Stomach (tissue), 9 donors: ENCODE data around the gene RIN3. TPM values are rescaled to one million over a fixed set of nuclear protein-coding genes. Genes with fewer than 3 reads are reported as not detected.

ENCODE experiments used
- DNase-seq, 2 donors: peaks; one replicate each; pipeline versions ENCODE4 v3.0.0 to v3.0.0-alpha.2; 2013 to 2019
- H3K27ac ChIP-seq, 5 donors: fragments of 200-600 bp in 4 of 5; sonication (generic) in 4 of 5; one replicate each; pipeline ENCODE4 v1.5.1; 2013 to 2019; ENCODE audit warnings: mild to moderate bottlenecking in 1 of 5, moderate library complexity in 1 of 5
- H3K27me3 ChIP-seq, 3 donors: fragments of 200-600 bp; sonication (generic); one replicate each; pipeline ENCODE4 v1.5.1; 2017 to 2019; ENCODE audit warnings: mixed run types in 1 of 3
- H3K36me3 ChIP-seq, 4 donors: fragments of 200-600 bp; sonication (generic); 1 replicate in 3 of 4; 2 replicates in 1 of 4; pipeline ENCODE4 v1.5.1; 2016 to 2019
- H3K4me1 ChIP-seq, 4 donors: fragments of 200-600 bp; sonication (generic); one replicate each; pipeline ENCODE4 v1.5.1; 2016 to 2019
- H3K4me3 ChIP-seq, 4 donors: fragments of 200-600 bp; sonication (generic) in 3 of 4; one replicate each; pipeline ENCODE4 v1.5.1; 2016 to 2019; ENCODE audit warnings: mild to moderate bottlenecking in 1 of 4
- H3K9me3 ChIP-seq, 4 donors: fragments of 200-600 bp; sonication (generic); one replicate each; pipeline ENCODE4 v1.5.1; 2016 to 2019
- CTCF ChIP-seq, 7 experiments: fragments of 450-650 bp in 4 of 7; fragments of 200-600 bp in 3 of 7; sonication (generic) in 3 of 7; IDR thresholded peaks; one replicate each; pipeline ENCODE4 v1.5.1; 2016 to 2019; ENCODE audit warnings: antibody characterized with exemption in 7 of 7, control low read depth in 2 of 7, mild to moderate bottlenecking in 1 of 7
- EP300 ChIP-seq: sonication (generic); formaldehyde crosslinking; IDR thresholded peaks from one replicate; pipeline ENCODE4 v1.6.1; 2017; ENCODE audit warnings: antibody characterized with exemption
- POLR2A ChIP-seq, 4 donors: fragments of 450-650 bp; IDR thresholded peaks; one replicate each; pipeline ENCODE4 v1.6.1; 2016; ENCODE audit warnings: antibody characterized with exemption in 4 of 4, control low read depth in 2 of 4, mild to moderate bottlenecking in 1 of 4, moderate library complexity in 1 of 4
- POLR2AphosphoS5 ChIP-seq, 3 donors: sonication (generic); formaldehyde crosslinking; IDR thresholded peaks; one replicate each; pipeline ENCODE4 v1.6.1; 2016; ENCODE audit warnings: antibody characterized with exemption in 3 of 3
- WGBS, 5 donors: extraction: QIAGEN DNeasy Blood & Tissue Kit in 3 of 5; methylation state at CpG; one replicate each; pipeline versions ENCODE4 v1.1.5 to v1.1.7; 2013 to 2018; 5-methylcytosine and 5-hydroxymethylcytosine counted together
- intact Hi-C: fragments of 100-400 bp; cut with DNase I; formaldehyde crosslinking; loops from one replicate; pipeline ENCODE4 v1.15.1; 2023; ENCODE audit warnings: low total_unique reads
- polyA plus RNA-seq, 3 donors: library from polyadenylated mRNA; stranded (reverse); fragments of 200-250 nt; gene quantifications; one replicate each; pipeline ENCODE4 v1.2.3, GENCODE V29; 2013
- total RNA-seq, 5 donors: library from RNA; depleted of rRNA; stranded (reverse); fragments of >200 nt; gene quantifications; one replicate each; pipeline versions ENCODE4 v1.1.0 to v1.2.3, GENCODE V29; 2014 to 2016
- donor health status: healthy with polysubstance abuse.
- donor health status: Bipolar disorder and iron deficiency.
- donor health status: healthy.

Gene RIN3
- total and polyA plus RNA-seq, 8 donors = 5.0 to 47.8 (median 8.0) TPM

- H3K36me3 ChIP-seq = peaks cover 4 to 56% (median 38%) of the 10 kb centered on the region in 4 donors
Measured at GRCh38 chr14:92657457-92658142, 144.0 kb downstream of the RIN3 start.

GRCh38 chr14:92658160-92658559, 144.6 kb downstream of the RIN3 start:
- no peaks in the 10 kb centered on the region for H3K9me3 ChIP-seq
- H3K4me1 ChIP-seq = peaks cover 0 to 44% (median 0%) of the 10 kb centered on the region in 4 donors
- no peak overlapping the region for H3K4me3 ChIP-seq
- TF ChIP-seq CTCF (IDR thresholded peaks at IDR 0.05) (no peak), POLR2A (IDR thresholded peaks at IDR 0.05) (no peak), POLR2AphosphoS5 (IDR thresholded peaks at IDR 0.05) (no peak), EP300 (no peak)
- peaks cover under 1 to 52% (median 35%) of the 10 kb centered on the region in 4 donors for H3K36me3 ChIP-seq
- peak overlapping the region in 4 of 5 donors; percentile 82 to 90 (median 84) for H3K27ac ChIP-seq
- intact Hi-C loops = no loop called here
- H3K27me3 ChIP-seq = no peaks in the 10 kb centered on the region
- 78 to 87% (median 86%) methylated on average over 12 to 13 of the region's 13 CpGs for WGBS, 5 donors
- DNase-seq = no peak

More at GRCh38 chr14:92657457-92658142, 144.0 kb downstream of the RIN3 start:
- peak in 1 of 2 donors; percentile 39 for DNase-seq
- intact Hi-C loops = no loop called here
- H3K9me3 ChIP-seq = no peaks in the 10 kb centered on the region
- H3K27me3 ChIP-seq = no peaks in the 10 kb centered on the region
- TF ChIP-seq POLR2A (IDR thresholded peaks at IDR 0.05) (no peak), CTCF (IDR thresholded peaks at IDR 0.05) (no peak), POLR2AphosphoS5 (IDR thresholded peaks at IDR 0.05) (no peak), EP300 (no peak)
- 50 to 71% (median 65%) methylated on average over 11 to 13 of the region's 13 CpGs for WGBS, 5 donors
- peaks cover 0 to 44% (median 0%) of the 10 kb centered on the region in 4 donors for H3K4me1 ChIP-seq
- H3K27ac ChIP-seq = peak overlapping the region in 4 of 5 donors; percentile 82 to 90 (median 84)
- peak overlapping the region in 1 of 4 donors; percentile 37 for H3K4me3 ChIP-seq

DNA sequence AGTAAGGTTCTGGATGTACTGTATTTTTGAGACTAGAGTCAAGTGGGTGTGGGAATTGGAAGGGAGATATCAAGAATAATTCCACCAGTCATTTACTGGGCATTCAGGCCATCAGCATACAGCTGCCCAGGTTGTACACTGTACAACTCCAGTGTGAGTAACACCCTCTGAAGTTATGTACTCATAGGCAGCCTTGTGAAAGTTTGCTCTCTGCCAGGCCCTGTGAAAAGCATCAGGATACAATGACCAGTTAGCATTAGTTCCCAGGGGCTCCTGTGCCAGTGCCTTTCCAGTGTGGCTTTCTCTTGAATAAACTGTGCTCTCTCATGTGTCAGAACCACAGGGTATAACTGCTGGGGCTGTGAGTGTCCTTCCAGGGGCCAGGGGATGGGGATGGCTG, 145.1 kb downstream of the RIN3 start:
- H3K36me3 ChIP-seq = peaks cover 0 to 52% (median 36%) of the 10 kb centered on the region in 4 donors
- peak overlapping the region in 4 of 5 donors; percentile 82 to 90 (median 84) for H3K27ac ChIP-seq
- no peaks in the 10 kb centered on the region for H3K9me3 ChIP-seq
- TF ChIP-seq POLR2AphosphoS5 (IDR thresholded peaks at IDR 0.05) = no peak
- TF ChIP-seq CTCF (IDR thresholded peaks at IDR 0.05) = no peak
- TF ChIP-seq EP300 = no peak
- intact Hi-C loops = no loop called here
- H3K27me3 ChIP-seq = no peaks in the 10 kb centered on the region
- H3K4me1 ChIP-seq = peaks cover 0 to 44% (median 0%) of the 10 kb centered on the region in 4 donors
- no peak for DNase-seq
- H3K4me3 ChIP-seq = no peak overlapping the region

- intact Hi-C loops = no loop called here
- Histone ChIP-seq H3K27me3 (no peaks in the 10 kb centered on the region), H3K27ac (peak overlapping the region in 4 of 5 donors; percentile 82 to 90 (median 84)), H3K9me3 (no peaks in the 10 kb centered on the region), H3K4me3 (no peak overlapping the region), H3K4me1 (peaks cover 0 to 44% (median 0%) of the 10 kb centered on the region in 4 donors), H3K36me3 (peaks cover 0 to 54% (median 36%) of the 10 kb centered on the region in 4 donors)
- TF ChIP-seq EP300 = no peak
- peak in 2 of 3 donors; percentile 33 to 34 for TF ChIP-seq POLR2AphosphoS5 (IDR thresholded peaks at IDR 0.05)
- no peak for DNase-seq
- WGBS, 5 donors = 62 to 76% (median 68%) methylated on average over 9 to 11 of the region's 11 CpGs
Measured at GRCh38 chr14:92659765-92660561, 146.4 kb downstream of the RIN3 start.
